GM18907 (cell line): ENCODE data around the gene PPIP5K2.
"Not testable (repeated sequence)": the region's sequence is repeated elsewhere in the genome, so short reads cannot be mapped to it uniquely, and the experiment has no call there.

Source experiments
- ATAC-seq: cut with Tn5 transposase; IDR thresholded peaks from one replicate; pipeline ENCODE4 v1.9.1; 2021; ENCODE audit warnings: mild to moderate bottlenecking, moderate library complexity; ENCODE audit not compliant: unreplicated experiment

The PPIP5K2 gene

GRCh38 chr5:103120607-103121200, 603 bp downstream of the PPIP5K2 start:
- peak; percentile 0 for ATAC-seq

- ATAC-seq, result no peak
Measured at GRCh38 chr5:103122242-103122641, 2.1 kb downstream of the PPIP5K2 start.

- no peak for ATAC-seq
Measured at GRCh38 chr5:103126557-103126956, 6.5 kb downstream of the PPIP5K2 start.

GRCh38 chr5:103127292-103127817, 7.3 kb downstream of the PPIP5K2 start:
- ATAC-seq, result no peak

- ATAC-seq, result no peak
Measured at GRCh38 chr5:103128202-103128601, 8.1 kb downstream of the PPIP5K2 start.

GRCh38 chr5:103132684-103133083, 12.6 kb downstream of the PPIP5K2 start:
- no peak for ATAC-seq

GRCh38 chr5:103133231-103133630, 13.1 kb downstream of the PPIP5K2 start:
- ATAC-seq, result no peak

GRCh38 chr5:103135461-103135860, 15.4 kb downstream of the PPIP5K2 start:
- no peak for ATAC-seq

- ATAC-seq, result no peak
Measured at GRCh38 chr5:103138202-103138690, 18.1 kb downstream of the PPIP5K2 start.

- peak; percentile 99 for ATAC-seq
Measured at GRCh38 chr5:103139264-103139865, 19.3 kb downstream of the PPIP5K2 start.

GRCh38 chr5:103142132-103142531, 22.0 kb downstream of the PPIP5K2 start:
- not testable (repeated sequence) for ATAC-seq

- ATAC-seq, result no peak
Measured at GRCh38 chr5:103145196-103145595, 25.1 kb downstream of the PPIP5K2 start.

- ATAC-seq, result no peak
Measured at GRCh38 chr5:103148213-103148612, 28.1 kb downstream of the PPIP5K2 start.

GRCh38 chr5:103151156-103151555, 31.1 kb downstream of the PPIP5K2 start:
- no peak for ATAC-seq

GRCh38 chr5:103166706-103167105, 46.6 kb downstream of the PPIP5K2 start:
- no peak for ATAC-seq

GRCh38 chr5:103174147-103174546, 54.0 kb downstream of the PPIP5K2 start:
- no peak for ATAC-seq

- no peak for ATAC-seq
Measured at GRCh38 chr5:103177543-103177942, 57.4 kb downstream of the PPIP5K2 start.

- no peak for ATAC-seq
Measured at GRCh38 chr5:103178167-103178566, 58.1 kb downstream of the PPIP5K2 start.

GRCh38 chr5:103186152-103186551, 66.1 kb downstream of the PPIP5K2 start:
- no peak for ATAC-seq

GRCh38 chr5:103188436-103188835, 68.3 kb downstream of the PPIP5K2 start:
- no peak for ATAC-seq

GRCh38 chr5:103203226-103203625, 83.1 kb downstream of the PPIP5K2 start:
- no peak for ATAC-seq

- not testable (repeated sequence) for ATAC-seq
Measured at GRCh38 chr5:103204990-103205389, 84.9 kb downstream of the PPIP5K2 start.
